Effector CD8-positive, alpha-beta T cell (primary cell): ENCODE data around the gene KDM5C.

Source experiments
- DNase-seq: peaks from one replicate; lab custom pipeline; 2025; lab: John Stamatoyannopoulos, UW
- total RNA-seq, 4 experiments: gene quantifications; one replicate each; lab custom pipeline; 2026; lab: John Stamatoyannopoulos, UW

The KDM5C gene
- total RNA-seq, result 305 to 394 (median 349) reads per million in 4 experiments

DNA sequence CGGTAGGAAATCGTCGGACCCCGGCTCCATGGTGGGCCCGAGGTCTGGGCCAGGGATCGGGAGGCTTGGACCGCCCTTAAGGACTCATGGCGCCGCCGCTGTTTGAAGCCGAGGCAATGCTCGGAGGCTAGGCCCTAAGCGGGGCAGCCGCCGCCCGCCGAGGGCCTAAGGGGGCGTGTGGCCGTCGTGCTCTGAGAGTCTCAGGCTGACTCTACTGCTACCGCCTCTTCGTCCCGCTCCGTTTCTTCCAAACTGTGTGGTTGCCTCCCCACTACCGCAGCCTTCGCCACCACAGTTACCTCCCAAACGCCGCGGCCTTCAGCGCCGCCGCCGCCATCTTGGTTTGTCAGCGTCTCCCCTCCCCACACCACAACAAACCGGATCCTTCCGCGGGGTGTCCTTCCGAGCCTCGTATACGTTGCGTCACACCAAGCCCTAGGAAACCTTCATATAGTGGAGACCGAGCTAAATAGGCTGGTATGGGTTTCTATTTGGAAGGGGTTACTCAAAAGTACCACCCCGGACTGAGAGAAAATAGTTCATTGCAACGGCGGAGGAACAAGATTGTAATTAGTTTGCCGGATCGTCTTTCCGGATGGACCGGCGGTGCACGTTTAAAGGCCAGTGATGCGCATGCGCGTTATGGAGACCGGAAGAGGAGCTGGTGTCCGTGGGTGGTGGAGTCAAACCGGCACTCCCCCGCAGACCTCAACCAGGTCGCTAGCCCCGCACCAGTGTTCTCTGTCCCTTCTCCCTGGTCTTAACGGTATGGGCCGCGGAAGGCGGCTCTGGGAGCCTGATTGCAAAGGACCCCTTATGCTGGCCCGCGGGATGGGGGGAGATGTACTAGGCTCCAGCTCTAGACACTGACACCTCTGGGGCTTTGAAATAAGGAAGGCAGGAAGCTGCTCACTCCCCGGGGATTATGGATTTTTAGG is at the start of gene KDM5C:
Gene KDM5C, minus strand, starts transcription at position 348 of the 938 bp plus-strand sequence. Its CDS starts 318 bp downstream, at position 30.
- peak; percentile 78 for DNase-seq

DNA sequence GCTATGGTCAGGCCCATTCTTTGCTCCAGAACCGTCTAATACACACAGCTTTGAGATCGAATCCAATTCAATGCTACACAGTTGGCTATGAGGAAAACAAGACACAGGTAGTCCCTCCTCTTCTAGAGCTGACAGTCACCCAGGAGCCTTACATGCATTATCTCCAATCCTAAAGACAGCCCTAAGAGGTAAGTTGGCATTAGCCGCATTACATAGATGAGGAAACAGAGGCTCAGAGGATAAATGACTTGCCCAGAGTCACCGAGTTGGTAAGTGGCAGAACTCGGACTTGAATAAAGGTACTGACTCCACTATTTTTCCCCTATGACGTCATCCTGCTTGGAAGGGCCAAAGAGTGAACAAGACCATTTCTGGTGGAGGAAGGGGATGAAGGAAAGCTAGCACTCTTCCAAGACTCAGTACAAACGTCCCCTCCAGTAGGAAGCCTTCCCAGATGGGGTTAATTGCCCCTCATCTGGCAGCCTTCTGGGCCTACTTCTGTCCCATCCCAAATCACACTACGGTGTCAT is 47.9 kb upstream of the KDM5C start:
- DNase-seq, result no peak

DNA sequence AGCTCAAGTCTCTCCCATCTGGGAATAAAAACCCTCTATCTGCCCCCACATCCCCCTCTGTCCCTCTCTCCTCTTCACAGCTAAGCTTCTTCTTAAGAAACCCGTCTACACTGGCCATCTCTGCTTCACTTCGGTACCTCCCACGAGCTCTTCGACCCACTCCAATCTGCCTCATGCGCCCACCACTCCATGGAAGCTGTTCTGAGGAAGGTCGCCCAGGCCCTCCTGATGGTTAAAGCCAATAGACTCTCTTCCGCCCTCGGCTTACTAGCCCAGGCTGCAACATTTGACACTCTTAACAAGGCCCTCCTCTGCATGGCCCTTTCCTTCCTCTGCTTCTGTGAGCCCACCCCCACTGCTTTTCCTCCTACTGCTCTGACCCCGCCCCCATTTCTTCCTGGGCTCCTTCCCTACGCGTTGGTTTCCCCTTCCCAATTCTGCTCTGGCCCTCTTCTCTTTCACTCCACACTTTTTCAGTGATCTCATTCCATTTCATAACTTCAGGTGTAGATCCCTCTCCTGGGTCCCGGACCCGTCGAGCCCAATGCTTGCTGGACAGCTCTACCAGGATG is 44.6 kb upstream of the KDM5C start:
- DNase-seq, result no peak

DNA sequence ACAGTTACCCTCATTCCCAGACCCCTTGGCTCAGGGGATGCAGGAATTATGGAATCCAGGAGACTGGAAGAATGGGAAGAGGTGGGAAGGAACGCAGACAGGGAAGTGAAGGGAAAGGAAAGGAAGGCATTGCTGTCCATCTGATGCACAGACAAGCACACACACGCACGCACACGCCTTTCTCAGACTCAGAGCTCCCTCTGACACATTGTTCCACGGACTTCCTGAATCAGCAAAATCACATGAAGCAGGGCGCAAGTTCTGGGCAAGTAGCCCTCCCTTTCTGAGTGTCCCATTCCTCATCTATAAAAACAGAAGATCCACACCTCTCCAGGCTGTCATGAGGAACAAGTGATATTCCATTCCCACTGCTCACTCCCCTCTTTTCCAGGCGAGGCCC is 43.2 kb upstream of the KDM5C start:
- no peak for DNase-seq

DNA sequence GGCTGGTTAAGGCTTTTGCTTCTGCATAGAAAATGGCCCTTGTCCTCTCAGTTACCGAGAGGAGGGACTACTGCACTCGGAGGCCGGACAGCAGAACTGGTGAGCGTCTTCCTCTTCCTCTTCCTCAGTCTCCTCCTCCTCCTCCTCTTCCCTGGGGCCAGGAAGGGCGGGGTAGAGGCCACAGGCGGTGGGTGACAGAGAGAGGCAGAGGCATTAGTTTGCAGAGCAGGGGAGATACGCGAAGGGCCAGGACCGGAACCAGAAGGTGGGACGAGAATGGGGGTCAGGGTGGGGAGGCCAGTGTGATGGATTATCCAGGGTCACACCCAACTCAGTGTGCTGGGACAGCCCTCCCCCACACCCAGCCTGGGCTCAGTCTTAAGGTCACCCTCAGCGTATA is 41.9 kb upstream of the KDM5C start:
- no peak for DNase-seq

DNA sequence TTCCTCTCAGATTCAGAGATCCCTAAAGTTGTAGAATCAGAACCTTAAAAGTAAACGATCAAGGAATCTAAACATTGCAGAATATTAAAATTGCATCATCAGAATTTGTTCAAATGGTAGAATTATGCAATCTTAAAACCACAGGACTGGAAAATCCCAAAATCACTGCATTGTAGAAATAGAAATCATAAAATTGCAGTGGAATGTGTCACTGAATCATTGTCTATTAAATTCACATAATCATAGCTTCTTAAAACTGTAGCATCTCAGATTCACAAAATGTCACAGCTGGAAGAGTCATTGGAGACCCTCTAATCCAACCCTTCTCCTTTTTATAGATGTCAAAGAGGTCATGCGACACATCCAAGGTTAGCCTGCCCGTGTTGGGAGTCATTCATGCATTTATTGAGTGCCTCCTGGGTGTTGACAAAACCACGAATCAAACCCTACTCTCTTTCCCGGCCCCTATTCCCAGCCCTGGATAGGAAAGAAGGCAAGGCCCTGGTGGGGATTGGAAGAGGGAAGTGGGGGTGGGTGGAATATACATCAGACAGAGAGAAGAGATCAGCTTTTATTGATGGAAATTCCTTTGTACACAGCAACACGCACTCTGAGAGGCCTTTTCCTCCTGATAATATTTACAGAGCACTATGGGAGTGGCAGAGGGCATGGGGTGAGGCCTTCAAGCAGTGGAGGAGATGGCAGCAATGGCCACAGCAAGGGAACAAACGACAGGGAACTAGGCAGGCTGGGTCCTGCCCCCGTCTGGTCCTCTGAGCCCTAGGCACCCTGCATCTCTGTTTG is 41.0 kb upstream of the KDM5C start:
- DNase-seq, result no peak

DNA sequence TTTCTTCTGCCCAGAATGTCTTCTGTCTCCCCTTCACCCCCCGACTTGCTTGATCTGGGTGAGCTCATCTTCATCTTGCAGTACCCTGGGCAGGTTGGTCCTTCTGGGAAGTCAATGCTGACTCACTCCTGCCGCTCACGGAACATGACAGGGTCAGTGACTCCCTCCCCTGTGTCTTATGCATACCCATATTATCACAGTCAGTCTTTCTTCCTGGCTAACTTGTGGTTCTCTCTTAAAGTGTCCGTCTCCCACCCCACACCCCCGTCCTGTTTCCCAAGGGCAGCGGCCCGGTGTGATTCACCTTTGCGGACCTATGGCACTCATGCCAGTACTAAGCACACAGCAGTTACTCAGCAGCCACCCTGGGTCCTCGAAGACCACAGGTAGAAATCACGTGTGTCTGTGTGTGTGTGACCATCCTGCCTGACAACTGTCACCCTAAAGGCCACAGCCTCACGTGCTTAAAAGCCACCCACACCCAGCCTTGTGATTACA is 38.6 kb upstream of the KDM5C start:
- no peak for DNase-seq

DNA sequence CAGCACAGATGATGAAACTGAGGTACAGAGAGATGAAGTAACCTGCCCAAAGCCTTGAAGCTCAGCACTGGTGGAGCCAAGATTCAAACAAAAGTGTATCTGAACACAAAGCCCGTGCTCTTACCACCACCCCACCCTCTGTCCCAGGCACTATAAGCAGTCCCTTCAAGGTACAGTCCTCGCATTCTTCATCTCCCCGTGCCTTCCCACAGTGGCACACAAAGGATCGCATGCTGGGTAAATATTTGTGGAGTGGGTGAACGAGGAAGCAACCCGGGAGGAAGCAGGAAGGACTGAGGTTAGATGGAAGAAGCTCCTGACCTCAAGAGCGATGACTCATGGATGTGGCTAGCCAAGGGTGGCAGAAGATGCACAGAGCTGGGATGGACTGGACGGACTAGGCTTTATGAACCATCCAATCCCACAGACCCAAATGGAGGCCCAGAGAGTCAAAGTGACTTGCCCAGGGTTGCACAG is 37.9 kb upstream of the KDM5C start:
- DNase-seq, result no peak

DNA sequence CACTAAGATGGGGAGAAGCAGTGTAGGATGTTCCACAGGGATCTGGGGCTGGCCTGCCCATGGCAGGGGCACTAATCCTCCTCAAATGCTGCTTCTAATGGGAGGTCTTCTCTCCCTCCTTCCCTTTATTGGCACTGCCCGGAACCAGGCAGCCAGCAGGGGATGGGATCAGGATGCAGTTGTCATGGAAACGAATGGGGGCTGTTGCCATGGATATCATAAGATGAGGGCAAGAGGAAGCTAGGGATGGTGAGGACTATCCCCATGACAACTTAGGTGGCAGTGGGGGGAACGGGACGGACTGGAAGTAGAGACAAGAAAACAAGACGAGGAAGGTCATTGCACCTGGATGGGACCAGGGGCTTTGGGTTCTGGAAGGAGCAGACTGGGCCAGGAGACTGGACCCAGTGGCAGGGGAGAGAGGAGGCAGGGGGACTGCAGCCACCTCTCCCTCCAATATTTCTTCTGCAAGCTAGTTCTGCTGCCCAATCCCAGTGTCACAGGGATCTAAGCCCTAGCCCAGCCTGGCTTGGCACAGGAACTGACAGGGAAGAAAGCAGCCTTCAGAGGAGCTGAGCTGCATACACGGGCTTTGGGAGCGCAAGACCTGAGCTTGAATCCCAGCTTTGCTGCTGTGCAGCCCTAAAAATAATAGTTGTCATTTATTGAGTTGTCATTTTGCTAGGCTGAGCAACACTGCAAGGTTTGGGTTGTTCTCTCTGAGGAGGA is 37.3 kb upstream of the KDM5C start:
- no peak for DNase-seq

DNA sequence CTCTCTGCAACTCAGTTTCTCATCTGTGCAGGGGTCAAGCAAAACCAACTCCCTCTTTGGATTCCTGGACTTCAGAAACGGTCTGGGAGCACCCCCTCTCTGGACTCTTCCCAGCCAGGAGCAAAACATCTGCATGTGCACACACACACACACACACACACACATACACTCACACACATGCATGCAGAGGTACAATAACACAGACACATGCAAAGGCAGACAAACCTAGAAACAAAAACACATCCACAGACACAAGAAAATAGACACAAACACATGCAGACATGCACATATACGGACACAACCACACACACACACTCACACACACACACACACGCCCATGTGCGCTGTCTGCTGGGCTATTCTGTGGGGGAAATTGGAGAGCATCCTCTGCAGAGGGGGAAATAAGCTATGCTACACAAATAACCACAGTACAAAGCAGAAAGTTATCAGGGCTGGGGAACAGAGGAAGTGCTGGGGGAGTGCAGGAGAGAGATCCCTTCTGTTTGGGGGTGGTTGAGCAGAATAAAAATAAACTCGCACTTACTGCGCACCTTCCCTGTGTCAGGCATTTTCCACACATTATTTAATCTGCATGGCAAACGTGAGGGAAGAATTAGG is 36.5 kb upstream of the KDM5C start:
- no peak for DNase-seq

DNA sequence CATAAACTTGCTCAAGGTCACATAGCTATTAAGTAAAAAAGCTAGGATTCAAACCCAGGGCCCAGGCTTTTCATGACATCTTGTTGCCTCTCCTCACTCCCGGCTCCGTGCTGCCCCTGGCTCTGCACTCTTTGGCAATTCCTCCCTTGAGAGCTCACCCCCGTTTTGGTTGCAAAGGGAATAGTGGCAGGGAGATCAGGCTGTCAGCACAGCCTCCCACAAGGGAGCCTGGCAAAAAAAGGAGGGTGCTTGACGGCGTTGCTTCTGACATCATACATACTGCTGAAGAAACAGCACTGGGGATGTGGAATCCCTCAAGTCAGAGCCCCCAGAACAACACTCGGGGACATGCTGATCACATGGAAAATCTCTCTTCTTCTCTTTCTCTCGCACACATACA is 35.8 kb upstream of the KDM5C start:
- no peak for DNase-seq

DNA sequence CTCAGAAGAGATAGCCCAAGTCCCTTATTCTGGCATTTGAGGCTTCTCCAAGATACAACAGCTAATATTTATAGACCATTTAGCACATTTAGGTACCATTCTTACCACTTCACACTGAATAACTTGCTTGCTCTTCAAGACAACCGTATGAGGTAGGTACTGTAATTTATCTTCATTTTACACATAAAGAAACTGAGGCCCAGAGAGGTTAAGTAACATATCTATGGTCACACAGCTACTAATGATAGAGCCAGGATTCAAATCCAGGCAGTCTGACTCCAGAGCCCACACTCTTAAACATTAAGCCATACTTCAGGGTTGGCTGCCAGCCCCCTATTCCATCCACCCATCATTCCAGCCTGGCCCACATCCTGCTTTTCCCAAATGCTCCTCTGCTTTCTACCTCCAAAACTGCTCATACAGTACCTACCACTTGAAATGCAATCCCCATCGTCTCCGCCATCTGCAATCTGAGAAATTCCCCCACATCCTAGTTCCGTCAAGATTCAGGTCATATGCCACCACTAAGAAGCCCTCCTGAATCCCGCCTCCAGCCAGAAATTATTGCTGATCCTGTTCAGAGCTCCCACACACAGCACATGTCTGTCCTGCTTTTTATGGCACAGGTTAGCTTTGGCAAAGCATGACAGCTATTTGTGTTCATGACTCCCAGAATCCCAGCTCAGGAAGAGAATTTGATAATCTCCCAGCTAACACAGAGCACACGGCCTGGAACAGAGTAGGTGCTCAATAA is 32.8 kb upstream of the KDM5C start:
- no peak for DNase-seq

DNA sequence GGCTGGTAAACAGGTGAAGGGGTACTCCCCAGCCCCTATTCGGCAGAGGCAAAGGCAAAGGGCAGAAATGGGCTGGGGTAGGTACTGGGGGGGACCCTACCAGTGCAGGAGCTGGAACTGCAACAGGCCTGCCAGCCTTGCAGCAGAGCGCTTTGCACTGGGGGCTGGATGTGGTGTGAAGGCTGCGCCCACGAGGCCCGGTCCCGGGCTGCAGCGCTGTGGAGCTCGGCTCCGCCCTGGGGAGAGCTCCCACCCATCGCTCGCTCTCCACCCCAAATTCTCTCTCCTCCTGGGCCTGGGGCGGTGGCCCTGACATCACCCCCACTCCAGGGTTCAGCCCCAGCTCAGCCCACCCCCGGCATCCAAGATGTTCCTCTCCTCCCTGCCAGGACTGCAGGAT is 32.2 kb upstream of the KDM5C start:
- DNase-seq, result no peak

DNA sequence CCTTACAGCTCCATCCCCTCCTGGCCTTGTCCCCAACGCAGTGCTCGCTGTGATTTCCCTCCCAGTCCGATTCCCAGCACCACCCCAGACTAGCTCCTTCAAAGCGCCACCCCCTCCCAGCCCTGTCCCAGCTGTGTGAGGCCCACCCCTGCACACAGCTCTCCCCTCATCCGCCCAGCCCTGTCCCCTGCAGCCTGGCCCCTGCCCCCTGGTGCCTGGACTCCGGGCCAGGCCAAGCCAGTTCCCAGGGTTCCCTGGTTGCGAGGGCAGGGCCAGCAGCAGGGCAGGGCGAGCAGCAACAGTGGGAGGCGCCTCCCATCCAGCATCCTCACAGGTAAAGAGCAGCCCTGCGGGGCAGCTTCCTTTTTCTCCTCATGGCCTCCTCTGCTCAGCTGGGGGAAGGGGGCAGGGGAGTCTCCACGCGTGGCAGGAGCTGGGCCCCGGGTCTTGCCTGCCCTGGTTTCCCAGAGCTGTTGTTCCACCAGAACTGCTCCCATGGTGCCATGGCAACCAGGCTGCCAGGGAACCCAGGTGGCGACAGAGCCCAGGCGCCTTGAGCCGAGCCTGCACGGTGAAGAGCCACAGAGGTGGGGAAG is 31.5 kb upstream of the KDM5C start:
- DNase-seq, result no peak

DNA sequence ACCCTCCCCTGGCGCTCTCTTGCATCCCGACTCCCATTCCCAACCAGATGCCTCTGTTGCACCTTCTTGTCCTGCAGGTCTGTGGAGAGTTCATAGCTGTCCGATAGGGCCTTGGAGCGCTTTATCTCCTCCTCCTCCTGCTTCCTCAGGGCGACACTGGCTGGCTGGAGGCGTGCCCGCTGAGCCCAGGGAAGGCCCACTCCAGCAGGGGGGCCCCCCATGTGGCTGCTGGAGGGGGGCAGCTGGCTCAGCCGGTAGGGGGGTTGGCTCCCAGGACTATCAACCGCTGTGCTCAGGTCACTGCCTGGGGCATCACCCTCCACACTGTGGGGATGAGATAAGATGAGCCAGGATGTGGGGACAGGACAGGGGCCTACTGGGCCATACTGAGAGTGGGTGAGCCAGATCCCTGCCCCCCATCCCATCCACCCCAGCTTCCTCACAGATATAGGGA is 30.8 kb upstream of the KDM5C start:
- DNase-seq, result no peak

DNA sequence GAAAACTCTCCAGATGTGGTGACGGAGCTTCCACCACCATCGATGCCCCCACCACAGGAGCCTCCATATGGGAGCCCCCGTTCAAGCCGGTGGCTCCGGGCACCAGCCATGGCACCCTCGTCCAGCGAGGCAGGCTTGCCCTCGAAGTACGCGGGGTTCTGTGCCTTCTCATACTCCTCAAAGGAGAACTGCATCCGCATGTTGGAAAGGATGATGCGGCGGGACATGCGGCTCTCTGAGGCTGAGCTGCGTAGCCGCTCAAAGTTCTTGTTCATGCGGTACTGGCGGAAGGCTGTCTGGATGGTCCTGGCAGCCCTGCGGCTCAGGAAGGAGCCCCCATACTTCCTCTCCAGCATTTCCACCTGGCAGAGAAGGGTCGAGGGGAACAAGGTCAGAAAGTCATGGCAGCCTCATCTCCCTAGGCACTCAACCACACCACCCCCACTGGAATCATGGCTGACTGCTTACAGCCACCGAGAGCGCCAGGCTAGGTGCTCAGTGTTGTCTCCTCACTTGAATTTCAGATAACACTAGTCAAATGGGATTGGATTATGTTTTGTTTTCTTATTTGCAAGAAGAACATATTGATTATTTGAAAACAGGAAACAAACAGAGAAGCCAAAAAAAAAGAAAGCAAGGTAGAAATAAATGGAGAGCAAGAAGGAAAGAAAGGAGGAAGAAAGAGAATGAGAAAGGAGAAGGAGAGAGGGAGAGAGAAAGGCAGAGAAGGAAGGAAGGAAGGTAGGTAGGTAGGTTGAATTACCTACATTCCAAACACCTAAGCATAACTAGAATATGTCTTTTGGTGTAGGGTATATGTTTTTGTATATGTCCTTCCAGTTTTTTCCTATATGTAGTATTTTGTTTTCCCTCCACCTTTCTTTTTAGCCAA is 29.8 kb upstream of the KDM5C start:
- DNase-seq, result no peak

DNA sequence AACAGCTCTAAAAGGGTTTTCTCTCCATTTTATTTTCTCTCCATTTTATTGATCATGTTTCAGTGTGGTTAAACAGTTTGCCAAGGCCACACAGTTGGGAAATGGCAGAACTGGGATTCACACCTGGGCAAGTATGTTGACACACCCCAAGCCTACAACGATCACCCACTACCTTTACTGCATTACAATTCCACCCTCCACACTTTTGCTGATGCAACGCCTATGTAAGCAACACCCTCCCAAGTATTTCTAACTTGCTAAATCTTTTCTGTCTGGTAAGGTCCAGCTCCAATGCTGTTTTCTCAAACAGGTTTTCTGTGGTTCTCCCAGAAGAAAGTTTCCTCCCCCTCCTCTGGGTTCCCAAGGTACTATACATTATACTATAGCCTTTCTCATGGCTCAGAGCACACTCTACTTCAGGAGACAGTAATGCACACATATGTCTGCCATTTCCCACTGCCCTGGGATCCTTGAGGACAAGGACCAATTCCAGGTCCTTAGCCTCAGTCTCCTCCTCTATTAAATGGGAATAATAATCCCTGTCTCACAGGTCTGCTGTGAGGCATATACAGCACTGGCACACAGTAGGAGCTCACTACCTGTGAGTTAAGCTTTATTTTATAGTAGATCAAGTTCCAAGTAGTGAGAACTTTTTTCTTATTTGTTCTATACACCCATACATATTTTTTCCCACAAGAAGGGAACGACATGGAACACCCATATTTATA is 28.4 kb upstream of the KDM5C start:
- no peak for DNase-seq

DNA sequence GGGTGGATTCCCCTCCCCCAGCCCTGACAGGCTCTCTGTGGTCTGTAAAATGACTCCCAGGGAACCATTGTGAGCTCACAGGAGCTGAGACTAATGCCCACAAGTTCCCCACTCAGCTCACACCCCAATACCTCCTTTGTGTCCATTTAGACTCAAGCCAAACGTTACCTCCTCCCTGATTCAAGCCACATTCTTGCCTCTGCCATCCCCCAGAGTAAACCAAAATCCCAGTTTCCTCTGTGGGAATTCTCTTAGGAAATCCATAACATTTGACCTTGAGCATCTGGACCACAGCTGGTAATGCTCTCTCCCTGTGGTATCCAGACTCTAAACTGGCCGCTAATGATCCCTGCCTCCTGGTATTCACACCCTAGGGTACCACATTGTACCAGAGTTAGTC is 26.3 kb upstream of the KDM5C start:
- no peak for DNase-seq
